Liver (tissue), 9 donors: Measurements from ENCODE around the gene CHCT1. TPM values are rescaled to one million over a fixed set of nuclear protein-coding genes. Genes with fewer than 3 reads are reported as not detected.

Source experiments
- DNase-seq: peaks from one replicate; pipeline ENCODE4 v3.0.0-alpha.2; 2017; ENCODE audit warnings: low spot score
- H3K27ac ChIP-seq, 2 donors: one replicate each; pipeline ENCODE4 v1.7.0; 2013; ENCODE audit warnings: inconsistent platforms in 2 of 2, low read length in 2 of 2, control low read depth in 1 of 2, low read depth in 1 of 2, mild to moderate bottlenecking in 1 of 2
- H3K27me3 ChIP-seq, 4 donors: one replicate each; pipeline versions ENCODE4 v1.6.1 to v1.7.0; 2013; ENCODE audit warnings: low read length in 3 of 4, inconsistent platforms in 1 of 4, mild to moderate bottlenecking in 1 of 4, moderate library complexity in 1 of 4; ENCODE audit not compliant: control insufficient read depth in 4 of 4, insufficient read depth in 4 of 4
- H3K36me3 ChIP-seq, 4 donors: one replicate each; pipeline versions ENCODE4 v1.6.1 to v1.7.0; 2013; ENCODE audit warnings: low read length in 3 of 4, mild to moderate bottlenecking in 3 of 4, low read depth in 1 of 4, moderate library complexity in 1 of 4; ENCODE audit not compliant: control insufficient read depth in 4 of 4, insufficient read depth in 3 of 4
- H3K4me1 ChIP-seq, 4 donors: one replicate each; pipeline versions ENCODE4 v1.6.1 to v1.7.0; 2013; ENCODE audit warnings: low read length in 3 of 4, mild to moderate bottlenecking in 3 of 4, moderate library complexity in 1 of 4; ENCODE audit not compliant: control insufficient read depth in 4 of 4, insufficient read depth in 4 of 4
- H3K4me3 ChIP-seq, 3 donors: one replicate each; pipeline versions ENCODE4 v1.6.1 to v1.7.0; 2013; ENCODE audit warnings: low read length in 3 of 3, control low read depth in 1 of 3, low read depth in 1 of 3, mild to moderate bottlenecking in 1 of 3
- H3K9ac ChIP-seq, 2 donors: one replicate each; pipeline ENCODE4 v1.7.0; 2013; ENCODE audit warnings: low read length in 2 of 2, mild to moderate bottlenecking in 2 of 2, moderate library complexity in 2 of 2, control low read depth in 1 of 2, low read depth in 1 of 2
- H3K9me3 ChIP-seq, 4 donors: one replicate each; pipeline versions ENCODE4 v1.6.1 to v1.7.0; 2013; ENCODE audit warnings: low read length in 3 of 4; ENCODE audit not compliant: control insufficient read depth in 4 of 4
- CTCF ChIP-seq: fragments of 150-350 bp; IDR thresholded peaks from 2 replicates; pipeline ENCODE4 v1.5.1; 2017; ENCODE audit warnings: improper control_type of control experiment, low read depth, low read length; ENCODE audit not compliant: missing input control
- FOXA2 ChIP-seq: IDR thresholded peaks from 2 replicates; pipeline ENCODE4 v1.6.1; 2016; ENCODE audit warnings: antibody characterized with exemption
- GABPA ChIP-seq, 2 donors: IDR thresholded peaks in 1 of 2; conservative IDR thresholded peaks in 1 of 2; 2 replicates each; pipeline ENCODE4 v1.6.1; 2016; ENCODE audit warnings: antibody characterized with exemption in 2 of 2, mild to moderate bottlenecking in 1 of 2, moderate library complexity in 1 of 2
- HNF4A ChIP-seq, 2 donors: conservative IDR thresholded peaks; 2 replicates each; pipeline ENCODE4 v1.6.1; 2016; ENCODE audit warnings: antibody characterized with exemption in 2 of 2, mild to moderate bottlenecking in 2 of 2
- JUND ChIP-seq, 2 donors: IDR thresholded peaks; 2 replicates each; pipeline ENCODE4 v1.6.1; 2016; ENCODE audit warnings: antibody characterized with exemption in 2 of 2
- MAX ChIP-seq: IDR thresholded peaks from 2 replicates; pipeline ENCODE4 v1.6.1; 2016; ENCODE audit warnings: antibody characterized with exemption
- NR2F2 ChIP-seq: IDR thresholded peaks from 2 replicates; pipeline ENCODE4 v1.6.1; 2016; ENCODE audit warnings: antibody characterized with exemption
- RAD21 ChIP-seq, 2 donors: IDR thresholded peaks; 2 replicates each; pipeline ENCODE4 v1.6.1; 2016; ENCODE audit warnings: antibody characterized with exemption in 2 of 2, mild to moderate bottlenecking in 2 of 2
- RXRA ChIP-seq, 2 donors: IDR thresholded peaks; 2 replicates each; pipeline ENCODE4 v1.6.1; 2017 to 2018; ENCODE audit warnings: antibody characterized with exemption in 2 of 2, mild to moderate bottlenecking in 1 of 2
- TAF1 ChIP-seq: conservative IDR thresholded peaks from 2 replicates; pipeline ENCODE4 v1.6.1; 2016; ENCODE audit warnings: antibody characterized with exemption, mild to moderate bottlenecking
- polyA plus RNA-seq, 2 donors: library from polyadenylated mRNA; stranded (reverse) in 1 of 2; unstranded in 1 of 2; fragments of 200-250 nt in 1 of 2; fragments of >200 nt in 1 of 2; fragmentation: Nextera tagmentation in 1 of 2; extraction: Ambion mirVana in 1 of 2; gene quantifications; one replicate each; pipeline versions ENCODE4 v1.2.1 to v1.2.3, GENCODE V29; 2013 to 2015
- total RNA-seq, 2 donors: library from RNA; depleted of rRNA; stranded (reverse); fragments of >200 nt; gene quantifications; one replicate each; pipeline ENCODE4 v1.2.3, GENCODE V29; 2014
- donor health status: healthy.
- donor health status: healthy.
- donor health status: healthy.
- donor health status: healthy.
- donor health status: healthy.

CHCT1 gene
- total and polyA plus RNA-seq, 4 donors = not detected

DNA sequence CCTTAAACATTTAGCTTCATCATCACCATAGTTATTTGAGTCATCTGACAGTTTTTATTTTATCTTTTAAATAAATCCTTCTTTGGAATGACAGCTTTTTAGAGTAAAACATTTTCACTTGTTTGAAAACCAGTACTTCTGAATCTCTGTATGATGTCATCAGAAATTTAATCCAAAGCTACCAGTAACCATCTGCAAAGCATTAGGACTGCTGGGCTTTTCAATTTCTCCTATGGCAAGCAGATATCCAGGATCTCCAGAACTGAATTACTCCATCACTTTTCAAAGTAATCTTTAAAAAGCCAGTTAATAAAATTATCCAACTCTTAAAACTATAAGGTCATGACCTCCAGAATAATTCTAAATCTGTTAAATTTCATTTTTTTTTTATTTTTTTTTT, 51.5 kb downstream of the CHCT1 start:
- Histone ChIP-seq H3K27ac (no peak overlapping the region), H3K27me3 (no peaks in the 10 kb centered on the region), H3K4me1 (peaks cover 0 to 3% (median 0%) of the 10 kb centered on the region in 4 donors), H3K36me3 (peaks cover 0 to 9% (median 2%) of the 10 kb centered on the region in 4 donors), H3K9me3 (no peaks in the 10 kb centered on the region), H3K4me3 (no peak overlapping the region), H3K9ac (no peak overlapping the region)
- DNase-seq = no peak
- TF ChIP-seq MAX (no peak), JUND (IDR thresholded peaks at IDR 0.05) (no peak), CTCF (no peak), FOXA2 (no peak), HNF4A (conservative IDR thresholded peaks at IDR 0.05) (no peak), RAD21 (IDR thresholded peaks at IDR 0.05) (no peak), RXRA (IDR thresholded peaks at IDR 0.05) (no peak), GABPA (IDR thresholded peaks at IDR 0.05 in 1 of 2, conservative IDR thresholded peaks at IDR 0.05 in 1 of 2) (no peak), NR2F2 (no peak), TAF1 (no peak)

Other genes starting within 250 kb of the CHCT1 start
- 100 to 1,000 TPM in 1 of 2 donors, 10 to 100 TPM in 1; 70.9 to 103 TPM for gene USP32, start 30.4 kb upstream of the CHCT1 start, total RNA-seq
- gene USP32, start 30.4 kb upstream of the CHCT1 start, polyA plus RNA-seq = 10 to 100 TPM; 11.6 to 14.9 TPM
- 10 to 100 TPM; 12.6 to 17.3 TPM for gene APPBP2, start 103.8 kb downstream of the CHCT1 start, total RNA-seq
- gene APPBP2, start 103.8 kb downstream of the CHCT1 start, polyA plus RNA-seq = 1 to 10 TPM; 4.6 to 5.9 TPM
- 1 to 10 TPM; 6.4 to 8.7 TPM for gene PPM1D, start 177.7 kb downstream of the CHCT1 start, total RNA-seq
- gene PPM1D, start 177.7 kb downstream of the CHCT1 start, polyA plus RNA-seq = 1 to 10 TPM; 2.0 to 3.6 TPM